HTR-8/SVneo (cell line): ENCODE data around the gene BRMS1L.

ENCODE experiments used
- DNase-seq: peaks from one replicate; pipeline ENCODE4 v3.0.0; 2011; ENCODE audit warnings: low spot score, mixed read lengths; ENCODE audit not compliant: insufficient read length
- FAIRE-seq: peaks from 2 replicates; lab custom pipeline; 2011; peaks lifted over from hg19 to GRCh38; lab: Jason Lieb, UNC

Gene BRMS1L

GRCh38 chr14:35858521-35859209 lies 32.5 kb downstream of the BRMS1L start:
- DNase-seq (no peak), FAIRE-seq (no peak)

- no peak for DNase-seq
Measured at GRCh38 chr14:35861204-35861868, 35.2 kb downstream of the BRMS1L start.

GRCh38 chr14:35865611-35866324 lies 39.6 kb downstream of the BRMS1L start:
- no peak for FAIRE-seq
- DNase-seq, result no peak

More at GRCh38 chr14:35861204-35861868, 35.2 kb downstream of the BRMS1L start:
- FAIRE-seq, result no peak

GRCh38 chr14:35866595-35867279 lies 40.6 kb downstream of the BRMS1L start:
- FAIRE-seq (no peak), DNase-seq (no peak)

DNA sequence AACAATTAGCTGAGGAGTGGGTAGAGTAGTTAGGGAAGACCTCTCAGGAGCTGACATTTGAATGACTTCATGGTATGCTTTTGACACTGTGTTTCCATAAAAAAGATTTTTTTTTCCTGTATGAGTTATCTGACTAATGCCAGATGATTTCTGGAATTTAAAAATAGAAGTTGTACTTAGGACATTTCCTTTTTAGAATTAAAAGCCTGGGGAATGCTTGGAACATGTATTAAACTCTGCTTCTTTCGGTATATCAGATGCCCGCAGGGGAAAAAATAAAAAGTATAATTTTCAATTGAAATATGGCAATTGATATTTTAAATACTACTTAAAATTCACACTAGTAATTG lies 41.1 kb downstream of the BRMS1L start:
- FAIRE-seq (no peak), DNase-seq (no peak)

DNA sequence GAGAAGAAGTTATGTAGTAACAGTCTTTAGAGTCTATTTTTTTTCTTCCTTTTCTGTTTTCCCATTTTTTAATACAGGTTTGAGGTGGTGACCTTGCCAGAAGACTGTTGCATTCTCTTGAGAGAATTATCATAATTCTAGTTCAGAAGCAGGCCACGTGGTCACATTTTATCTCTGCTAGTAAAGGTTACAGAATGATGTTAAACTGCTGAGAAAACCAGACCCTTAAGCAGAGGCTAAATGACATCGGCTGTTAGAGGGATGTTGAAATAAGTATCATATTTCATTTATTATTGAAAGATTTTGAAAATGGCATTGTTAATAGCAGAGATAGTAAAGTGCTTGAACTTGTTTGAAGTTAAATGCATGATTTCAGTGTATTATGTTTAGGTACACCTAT lies 49.2 kb downstream of the BRMS1L start:
- FAIRE-seq (no peak), DNase-seq (no peak)

- FAIRE-seq (no peak), DNase-seq (no peak)
Measured at GRCh38 chr14:35877276-35877675, 51.1 kb downstream of the BRMS1L start.

DNA sequence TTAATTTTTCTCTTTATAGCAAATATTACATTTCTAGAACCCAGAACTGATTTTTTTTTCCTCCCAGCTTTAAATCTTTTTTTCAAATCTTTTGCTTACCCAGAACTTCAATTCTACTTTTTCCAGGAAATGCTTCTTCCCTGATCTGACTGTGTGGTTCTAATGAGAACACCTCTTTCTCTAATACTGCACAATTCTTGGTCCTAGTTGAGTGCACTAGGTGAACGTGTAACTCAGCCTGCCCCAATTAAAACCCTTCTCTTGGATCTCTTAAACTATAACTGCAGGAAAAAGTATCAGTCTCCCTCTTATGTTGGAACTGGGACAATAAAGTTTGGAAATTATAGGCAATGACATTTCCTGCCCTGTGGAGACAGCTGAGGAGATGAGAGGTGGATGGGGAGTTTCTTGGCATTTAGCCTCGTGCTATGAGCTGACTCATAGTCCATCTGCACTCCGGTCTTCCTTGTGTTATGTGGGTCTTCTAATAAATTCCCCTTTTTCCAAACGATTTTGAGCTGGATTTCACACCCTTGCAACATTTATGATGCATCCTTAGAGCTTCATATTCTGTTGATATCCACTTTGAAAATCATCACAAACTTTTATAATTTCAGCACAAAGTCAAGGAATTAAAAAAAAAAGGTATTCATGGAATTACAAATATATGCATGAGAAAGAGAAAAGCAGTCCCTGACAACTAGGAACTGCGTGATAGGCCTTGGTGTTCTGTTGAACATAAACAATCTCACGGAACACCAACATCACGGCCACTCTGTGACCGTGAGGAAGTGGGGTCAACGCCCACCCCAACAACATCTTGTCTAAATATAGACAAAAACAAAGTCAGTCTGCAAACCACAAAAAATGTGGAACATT lies 52.4 kb downstream of the BRMS1L start:
- no peak for FAIRE-seq
- peak; percentile 75 for DNase-seq

- FAIRE-seq, result no peak
- no peak for DNase-seq
Measured at GRCh38 chr14:35879151-35879648, 53.1 kb downstream of the BRMS1L start.

DNA sequence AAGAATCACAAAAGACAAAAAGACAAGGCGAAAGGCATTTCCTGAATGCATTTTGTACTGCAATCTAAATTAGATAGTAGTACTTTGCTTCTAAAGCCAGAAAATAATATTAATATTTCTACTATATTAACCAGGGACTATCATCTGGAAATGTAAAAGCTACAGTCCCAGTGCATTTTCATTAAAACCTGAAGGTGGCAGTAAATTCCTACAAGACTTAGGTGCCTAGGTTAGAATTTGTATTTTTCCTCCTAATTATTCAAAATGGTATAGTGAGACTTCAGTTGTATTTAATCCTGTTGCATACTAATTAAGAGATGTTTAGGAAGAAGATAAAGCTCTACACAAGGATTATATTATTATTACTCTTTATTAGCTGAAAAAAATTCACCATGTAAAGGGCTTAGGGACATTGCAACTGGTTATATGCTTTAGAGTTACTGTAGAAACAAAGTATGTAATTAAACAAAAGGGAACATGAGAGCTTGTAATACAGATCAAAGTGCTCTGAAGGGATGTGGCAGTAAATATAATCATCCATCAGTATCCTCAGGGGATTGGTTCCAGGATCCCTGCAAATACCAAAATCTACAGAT lies 53.6 kb downstream of the BRMS1L start:
- FAIRE-seq (no peak), DNase-seq (no peak)

- DNase-seq (no peak), FAIRE-seq (no peak)
Measured at GRCh38 chr14:35881280-35881679, 55.1 kb downstream of the BRMS1L start.

DNA sequence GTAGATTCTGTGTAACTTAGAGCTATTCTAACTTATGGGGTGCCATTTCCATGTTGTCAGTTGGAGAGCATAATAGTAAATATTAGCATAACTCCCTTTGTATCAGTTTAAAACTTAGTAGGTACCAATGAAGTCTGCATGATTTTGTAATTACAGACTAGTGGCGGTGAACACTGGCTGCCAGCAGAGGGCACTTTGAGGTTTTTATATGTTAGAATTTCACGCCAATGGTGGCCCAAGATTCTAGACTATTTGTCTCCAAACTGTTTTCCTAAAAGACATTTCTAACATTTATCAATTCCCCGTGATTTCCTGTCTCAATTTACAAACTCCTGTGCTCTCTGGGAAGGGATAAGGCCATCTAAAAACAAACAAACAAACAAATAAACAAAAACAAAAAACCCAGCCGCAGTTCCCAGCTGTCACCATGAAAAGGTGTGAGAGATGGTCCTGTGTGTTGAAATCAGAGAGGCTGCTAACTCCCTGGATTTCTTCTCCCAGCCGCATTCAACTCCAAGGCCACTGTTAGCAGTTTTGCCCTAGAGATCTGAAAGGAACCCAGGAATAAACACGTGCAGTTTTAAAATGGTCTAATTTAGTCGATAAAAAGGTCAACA lies 57.6 kb downstream of the BRMS1L start:
- no peak for FAIRE-seq
- DNase-seq, result peak; percentile 17

GRCh38 chr14:35890308-35890707 lies 64.2 kb downstream of the BRMS1L start:
- DNase-seq (no peak), FAIRE-seq (no peak)

- DNase-seq, result no peak
- FAIRE-seq, result no peak
Measured at GRCh38 chr14:35895256-35895655, 69.1 kb downstream of the BRMS1L start.

GRCh38 chr14:35897616-35898111 lies 71.5 kb downstream of the BRMS1L start:
- FAIRE-seq (no peak), DNase-seq (no peak)

DNA sequence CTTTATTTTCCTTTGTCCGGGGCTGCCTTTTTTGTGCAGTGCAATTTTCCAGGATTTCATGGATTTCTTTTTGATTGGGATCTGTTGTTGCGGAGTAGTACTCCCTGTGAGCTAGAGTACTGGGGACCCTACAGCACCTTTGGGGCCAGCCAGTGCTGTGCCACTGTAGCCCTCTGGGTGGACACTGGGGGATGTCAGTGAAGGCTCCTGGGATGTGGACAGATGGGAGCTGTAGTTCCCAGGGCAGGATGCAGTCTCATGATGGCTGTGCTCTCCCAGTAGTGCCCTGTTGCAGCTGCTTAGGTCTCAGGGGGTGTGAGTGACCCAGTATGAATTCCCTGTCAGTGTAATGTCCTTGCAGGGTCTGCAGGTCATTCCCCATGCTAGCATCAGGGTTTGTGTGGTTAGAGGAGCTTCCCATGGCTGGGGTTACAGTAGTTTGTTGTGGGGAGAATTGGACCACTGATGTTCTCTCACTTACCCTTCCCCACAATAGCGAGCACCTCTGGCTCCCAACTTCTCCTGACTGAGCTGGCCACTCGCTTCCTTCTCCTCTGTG lies 72.2 kb downstream of the BRMS1L start:
- DNase-seq (no peak), FAIRE-seq (no peak)

GRCh38 chr14:35900741-35901140 lies 74.6 kb downstream of the BRMS1L start:
- DNase-seq (no peak), FAIRE-seq (no peak)

GRCh38 chr14:35909665-35910064 lies 83.5 kb downstream of the BRMS1L start:
- FAIRE-seq (no peak), DNase-seq (no peak)
